Measurements from ENCODE around the gene MASTL. TPM values are rescaled to one million over a fixed set of nuclear protein-coding genes. Genes with fewer than 3 reads are reported as not detected.

The MASTL gene
- total RNA-seq, 1 experiment from 2014 or later: 40.2 TPM

DNA sequence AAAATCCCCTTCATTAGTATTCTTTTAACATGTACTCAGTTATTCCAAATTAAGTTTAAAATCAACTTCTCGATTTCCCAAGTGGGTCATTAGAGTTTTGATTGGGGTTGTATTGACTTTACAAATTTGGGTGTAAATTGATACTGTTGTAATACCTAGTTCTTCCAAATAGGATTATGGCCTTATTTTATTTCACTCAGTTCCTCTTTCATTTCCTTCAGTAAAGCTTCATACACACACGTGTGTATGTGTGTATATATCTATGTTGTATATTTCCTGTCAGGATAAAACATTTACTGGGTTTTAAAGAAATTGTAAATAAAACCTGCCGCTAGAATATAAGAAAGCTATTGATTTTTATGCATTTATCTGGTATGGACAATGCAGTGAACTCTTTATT lies 16.9 kb upstream of the MASTL start:
- H3K9me3 ChIP-seq: no peaks in the 10 kb centered on the region
- Mint-ChIP-seq H3K27ac (ENCODE audit: unreplicated experiment) (no peak overlapping the region), H3K4me1 (ENCODE audit: low read depth, unreplicated experiment) (no peaks in the 10 kb centered on the region), H3K36me3 (ENCODE audit: insufficient read depth, unreplicated experiment) (peaks cover 79% of the 10 kb centered on the region), H3K9me3 (ENCODE audit: unreplicated experiment) (no peaks in the 10 kb centered on the region), H3K27me3 (ENCODE audit: insufficient read depth, unreplicated experiment) (no peaks in the 10 kb centered on the region), H3K4me3 (ENCODE audit: unreplicated experiment) (no peak overlapping the region)
- ChIA-PET CTCF (no interaction called here), POLR2A (no interaction called here)
- intact Hi-C loops (cut with micrococcal nuclease; ENCODE audit: unreplicated experiment): no loop called here
- TF ChIP-seq, protein P1, sequence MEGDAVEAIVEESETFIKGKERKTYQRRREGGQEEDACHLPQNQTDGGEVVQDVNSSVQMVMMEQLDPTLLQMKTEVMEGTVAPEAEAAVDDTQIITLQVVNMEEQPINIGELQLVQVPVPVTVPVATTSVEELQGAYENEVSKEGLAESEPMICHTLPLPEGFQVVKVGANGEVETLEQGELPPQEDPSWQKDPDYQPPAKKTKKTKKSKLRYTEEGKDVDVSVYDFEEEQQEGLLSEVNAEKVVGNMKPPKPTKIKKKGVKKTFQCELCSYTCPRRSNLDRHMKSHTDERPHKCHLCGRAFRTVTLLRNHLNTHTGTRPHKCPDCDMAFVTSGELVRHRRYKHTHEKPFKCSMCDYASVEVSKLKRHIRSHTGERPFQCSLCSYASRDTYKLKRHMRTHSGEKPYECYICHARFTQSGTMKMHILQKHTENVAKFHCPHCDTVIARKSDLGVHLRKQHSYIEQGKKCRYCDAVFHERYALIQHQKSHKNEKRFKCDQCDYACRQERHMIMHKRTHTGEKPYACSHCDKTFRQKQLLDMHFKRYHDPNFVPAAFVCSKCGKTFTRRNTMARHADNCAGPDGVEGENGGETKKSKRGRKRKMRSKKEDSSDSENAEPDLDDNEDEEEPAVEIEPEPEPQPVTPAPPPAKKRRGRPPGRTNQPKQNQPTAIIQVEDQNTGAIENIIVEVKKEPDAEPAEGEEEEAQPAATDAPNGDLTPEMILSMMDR (IDR thresholded peaks at IDR 0.05; ENCODE audit: insufficient read depth in 1 of 2, low read depth in 1 of 2, low read length in 1 of 2, severe bottlenecking in 1 of 2, unreplicated experiment in 1 of 2): no peak
- H3K4me1 ChIP-seq: no peaks in the 10 kb centered on the region
- no peak for DNase-seq
- H3K36me3 ChIP-seq (ENCODE audit: control insufficient read depth, insufficient read depth, low read length): no peaks in the 10 kb centered on the region; the same call in 1 of the 2 replicates
- H3K27me3 ChIP-seq (replicated peaks; ENCODE audit: control insufficient read depth, insufficient read depth, low read length): no peaks in the 10 kb centered on the region
- H3K4me3 ChIP-seq (ENCODE audit: low read depth, low read length): no peak overlapping the region
- BruUV-seq (replicated peaks): no TSS peak

DNA sequence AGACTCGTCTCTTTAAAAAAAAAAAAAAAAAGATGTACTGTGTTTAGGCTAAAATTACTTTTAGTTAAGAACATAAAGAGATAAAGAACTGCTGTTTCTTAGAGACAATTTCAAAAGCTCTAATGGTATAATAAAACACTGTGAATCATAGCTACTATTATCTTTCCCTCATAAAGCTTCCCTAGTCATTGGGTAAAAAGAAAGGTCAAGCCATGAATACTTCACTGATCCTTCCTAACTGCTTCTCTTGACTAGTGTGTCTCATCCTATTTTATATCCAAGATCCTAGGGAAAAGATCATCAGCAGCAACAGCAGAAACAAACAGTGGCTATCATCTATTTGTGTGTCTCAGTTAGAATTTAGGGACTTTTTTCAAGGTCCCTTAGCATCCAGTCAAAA lies 11.5 kb upstream of the MASTL start:
- ChIA-PET CTCF (no interaction called here), POLR2A (no interaction called here)
- Histone ChIP-seq H3K36me3 (ENCODE audit: control insufficient read depth, insufficient read depth, low read length) (no peaks in the 10 kb centered on the region; the same call in 1 of the 2 replicates), H3K4me3 (ENCODE audit: low read depth, low read length) (no peak overlapping the region), H3K9me3 (no peaks in the 10 kb centered on the region), H3K4me1 (no peaks in the 10 kb centered on the region), H3K27me3 (replicated peaks; ENCODE audit: control insufficient read depth, insufficient read depth, low read length) (no peaks in the 10 kb centered on the region)
- BruUV-seq (replicated peaks): no TSS peak
- Mint-ChIP-seq H3K36me3 (ENCODE audit: insufficient read depth, unreplicated experiment) (peaks cover 88% of the 10 kb centered on the region), H3K27me3 (ENCODE audit: insufficient read depth, unreplicated experiment) (no peaks in the 10 kb centered on the region), H3K4me3 (ENCODE audit: unreplicated experiment) (no peak overlapping the region), H3K4me1 (ENCODE audit: low read depth, unreplicated experiment) (no peaks in the 10 kb centered on the region), H3K27ac (ENCODE audit: unreplicated experiment) (no peak overlapping the region), H3K9me3 (ENCODE audit: unreplicated experiment) (no peaks in the 10 kb centered on the region)
- no peak for DNase-seq
- intact Hi-C loops (cut with micrococcal nuclease; ENCODE audit: unreplicated experiment): no loop called here
- TF ChIP-seq, protein P1 (IDR thresholded peaks at IDR 0.05; ENCODE audit: insufficient read depth in 1 of 2, low read depth in 1 of 2, low read length in 1 of 2, severe bottlenecking in 1 of 2, unreplicated experiment in 1 of 2): no peak

DNA sequence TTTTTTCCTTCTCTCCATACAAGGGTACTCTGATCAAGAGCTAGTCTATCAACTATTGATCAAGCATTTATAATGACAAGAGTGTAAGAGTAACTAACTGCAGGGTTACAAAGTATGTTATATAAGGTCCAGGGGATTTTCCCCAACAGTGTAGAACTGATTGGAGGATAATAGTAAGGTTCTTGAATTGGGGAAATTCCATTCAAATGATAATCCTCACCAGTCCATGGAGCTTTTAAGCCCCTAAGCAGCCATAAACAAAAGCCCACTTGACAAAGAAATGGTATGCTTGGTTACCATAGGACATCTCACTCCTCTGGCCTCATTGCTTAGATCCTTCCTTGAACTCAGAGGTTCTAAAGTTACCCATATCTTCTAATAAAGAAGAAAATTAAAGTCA lies 9.2 kb upstream of the MASTL start:
- Mint-ChIP-seq H3K27ac (ENCODE audit: unreplicated experiment) (no peak overlapping the region), H3K36me3 (ENCODE audit: insufficient read depth, unreplicated experiment) (peaks cover 93% of the 10 kb centered on the region)

More for the DNA sequence above, 9.2 kb upstream of the MASTL start:
- DNase-seq: no peak
- ChIA-PET POLR2A (interaction anchor here (1.1 kb wide), 2 partner anchors 9 to 45 kb away, joined by 3 read pairs; partner anchors contain the start of gene MASTL), CTCF (no interaction called here)
- H3K4me3 ChIP-seq (ENCODE audit: low read depth, low read length): no peak overlapping the region
- no peaks in the 10 kb centered on the region for H3K27me3 ChIP-seq (replicated peaks; ENCODE audit: control insufficient read depth, insufficient read depth, low read length)
- Mint-ChIP-seq H3K9me3 (ENCODE audit: unreplicated experiment) (no peaks in the 10 kb centered on the region), H3K4me3 (ENCODE audit: unreplicated experiment) (no peak overlapping the region), H3K4me1 (ENCODE audit: low read depth, unreplicated experiment) (peaks cover 6% of the 10 kb centered on the region), H3K27me3 (ENCODE audit: insufficient read depth, unreplicated experiment) (no peaks in the 10 kb centered on the region)
- no TSS peak for BruUV-seq (replicated peaks)
- TF ChIP-seq, protein P1 (IDR thresholded peaks at IDR 0.05; ENCODE audit: insufficient read depth in 1 of 2, low read depth in 1 of 2, low read length in 1 of 2, severe bottlenecking in 1 of 2, unreplicated experiment in 1 of 2): no peak
- no peaks in the 10 kb centered on the region for H3K4me1 ChIP-seq
- intact Hi-C loops (cut with micrococcal nuclease; ENCODE audit: unreplicated experiment): no loop called here
- H3K36me3 ChIP-seq (ENCODE audit: control insufficient read depth, insufficient read depth, low read length): no peaks in the 10 kb centered on the region; the same call in 1 of the 2 replicates
- H3K9me3 ChIP-seq: no peaks in the 10 kb centered on the region

Data from Caco-2 (cell line).